HG03457 (cell line): ENCODE measurements around the gene GAB4.
"Not testable (repeated sequence)": the region's sequence is repeated elsewhere in the genome, so short reads cannot be mapped to it uniquely, and the experiment has no call there.

Experiments
- ATAC-seq: cut with Tn5 transposase; IDR thresholded peaks from one replicate; pipeline ENCODE4 v1.9.1; 2021; ENCODE audit warnings: moderate number of reproducible peaks; ENCODE audit not compliant: unreplicated experiment

GAB4 gene

GRCh38 chr22:17007852-17008731, at the start of gene GAB4:
Gene GAB4 (minus strand): TSS chr22:17008222. CDS start chr22:17008114, 108 bp downstream.
- no peak for ATAC-seq

- no peak for ATAC-seq
These were observed 48.8 kb upstream of the GAB4 start for GRCh38 chr22:17056807-17057206.

- ATAC-seq, result no peak
These were observed 48.0 kb upstream of the GAB4 start for GRCh38 chr22:17056058-17056457.

GRCh38 chr22:17047656-17048055, 39.6 kb upstream of the GAB4 start:
- no peak for ATAC-seq

GRCh38 chr22:17046566-17047348, 38.7 kb upstream of the GAB4 start:
- no peak for ATAC-seq

- ATAC-seq, result no peak
These were observed 35.5 kb upstream of the GAB4 start for GRCh38 chr22:17043521-17043920.

GRCh38 chr22:17036842-17037711, 29.1 kb upstream of the GAB4 start:
- not testable (repeated sequence) for ATAC-seq

- ATAC-seq, result not testable (repeated sequence)
These were observed 28.2 kb upstream of the GAB4 start for GRCh38 chr22:17035976-17036841.

- ATAC-seq, result no peak
These were observed 27.2 kb upstream of the GAB4 start for GRCh38 chr22:17035246-17035645.

- ATAC-seq, result not testable (repeated sequence)
These were observed 26.5 kb upstream of the GAB4 start for GRCh38 chr22:17034532-17034931.

GRCh38 chr22:17032277-17032676, 24.3 kb upstream of the GAB4 start:
- ATAC-seq, result not testable (repeated sequence)

- not testable (repeated sequence) for ATAC-seq
These were observed 16.4 kb upstream of the GAB4 start for GRCh38 chr22:17024380-17024779.

- not testable (repeated sequence) for ATAC-seq
These were observed 7.5 kb upstream of the GAB4 start for GRCh38 chr22:17015552-17015951.

GRCh38 chr22:17014101-17014440, 6.0 kb upstream of the GAB4 start:
- ATAC-seq, result not testable (repeated sequence)

GRCh38 chr22:17013396-17014100, 5.5 kb upstream of the GAB4 start:
- no peak for ATAC-seq

GRCh38 chr22:17012267-17012666, 4.2 kb upstream of the GAB4 start:
- ATAC-seq, result no peak

- no peak for ATAC-seq
These were observed 1.7 kb upstream of the GAB4 start for GRCh38 chr22:17009640-17010291.

GRCh38 chr22:17007257-17007656, 765 bp downstream of the GAB4 start:
- no peak for ATAC-seq

- no peak for ATAC-seq
These were observed 18.1 kb downstream of the GAB4 start for GRCh38 chr22:16989915-16990314.
